Measurements from ENCODE around the gene KMT5C.

The KMT5C gene

DNA sequence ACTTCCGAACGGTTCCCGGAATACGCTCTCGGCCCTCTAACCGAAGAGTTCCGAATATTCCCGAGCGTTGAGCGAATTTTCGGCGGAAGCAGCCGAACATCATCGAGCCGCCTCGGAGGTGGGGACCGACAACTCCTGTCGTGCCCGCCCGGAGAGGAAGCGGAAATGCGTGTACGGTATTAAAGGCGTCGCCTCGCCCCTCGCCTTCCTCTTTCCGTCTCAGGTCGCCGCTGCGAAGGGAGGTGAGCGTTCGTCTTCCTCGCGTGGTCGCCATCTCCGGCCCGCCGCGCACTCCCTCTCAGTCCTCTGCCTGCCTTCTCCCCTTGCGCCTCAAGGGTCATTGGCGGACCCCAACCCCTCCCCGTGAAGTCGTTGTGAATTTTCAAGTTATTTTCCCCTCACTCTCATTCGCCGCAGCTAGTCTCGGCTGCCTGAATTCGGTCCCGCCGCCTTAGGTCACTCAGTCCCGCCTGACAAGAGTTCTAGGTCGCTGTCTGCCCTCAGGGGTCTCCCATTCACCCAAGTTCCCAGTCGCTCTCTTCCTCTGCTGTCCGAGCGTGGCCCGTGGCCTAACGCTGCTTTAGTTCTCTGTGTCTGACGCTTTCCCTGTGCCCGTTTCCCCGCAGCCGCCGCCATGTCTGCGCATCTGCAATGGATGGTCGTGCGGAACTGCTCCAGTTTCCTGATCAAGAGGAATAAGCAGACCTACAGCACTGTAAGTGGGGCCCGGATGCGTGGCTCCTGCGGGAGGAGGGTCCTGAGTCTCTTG lies 46.2 kb downstream of the KMT5C start, which contains the start of gene RPL28:
Gene RPL28 (plus strand): TSS at position 209 of the 769 bp plus-strand sequence. CDS start 426 bp downstream, at position 635.
- intact Hi-C loops (cut with micrococcal nuclease) = loop anchor here (2.0 to 5.0 kb wide), 3 partner anchors 23 to 94 kb away; partner anchors contain the start of gene KMT5C
- H3K36me3 Mint-ChIP-seq (ENCODE audit: low read depth) = peaks cover 54% of the 10 kb centered on the region

DNA sequence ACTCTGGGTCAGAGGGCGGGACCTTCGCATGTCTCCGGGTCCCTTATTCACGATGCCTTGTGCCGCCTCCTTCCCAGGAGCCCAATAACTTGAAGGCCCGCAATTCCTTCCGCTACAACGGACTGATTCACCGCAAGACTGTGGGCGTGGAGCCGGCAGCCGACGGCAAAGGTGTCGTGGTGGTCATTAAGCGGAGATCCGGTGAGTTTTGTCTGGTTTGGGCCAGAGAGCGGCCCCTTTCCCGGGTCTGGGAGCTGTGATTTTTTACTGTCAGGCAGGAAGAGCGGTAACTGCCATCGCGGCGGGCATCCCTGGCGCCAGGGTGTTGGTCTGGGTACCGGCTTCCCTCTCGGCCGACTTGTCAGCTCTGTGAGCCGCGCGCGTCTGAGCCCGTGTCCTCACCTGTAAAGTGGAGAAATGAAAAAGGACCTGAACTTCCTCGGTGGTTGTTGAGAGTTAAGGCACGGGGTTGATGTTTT lies 46.9 kb downstream of the KMT5C start:
- peak overlapping the region; percentile 91 for H3K4me3 Mint-ChIP-seq
- H3K36me3 Mint-ChIP-seq (ENCODE audit: low read depth) = peaks cover 60% of the 10 kb centered on the region
- intact Hi-C loops (cut with micrococcal nuclease) = loop anchor here (5.0 kb wide), 2 partner anchors 49 to 94 kb away; partner anchors contain the start of gene KMT5C
- peak overlapping the region; percentile 95 for H3K27ac Mint-ChIP-seq
- H3K9me3 Mint-ChIP-seq = no peaks in the 10 kb centered on the region
- peaks cover 73% of the 10 kb centered on the region for H3K4me1 Mint-ChIP-seq (ENCODE audit: low read depth)
- H3K27me3 Mint-ChIP-seq = peaks cover 10% of the 10 kb centered on the region

More for the DNA sequence above, 46.2 kb downstream of the KMT5C start, which contains the start of gene RPL28:
- H3K27ac Mint-ChIP-seq = peak within 1 kb of the TSS; percentile 95
- peaks cover 12% of the 10 kb centered on the region for H3K27me3 Mint-ChIP-seq
- H3K4me3 Mint-ChIP-seq = peak within 1 kb of the TSS; percentile 91
- H3K9me3 Mint-ChIP-seq = no peaks in the 10 kb centered on the region
- H3K4me1 Mint-ChIP-seq (ENCODE audit: low read depth) = peaks cover 72% of the 10 kb centered on the region

DNA sequence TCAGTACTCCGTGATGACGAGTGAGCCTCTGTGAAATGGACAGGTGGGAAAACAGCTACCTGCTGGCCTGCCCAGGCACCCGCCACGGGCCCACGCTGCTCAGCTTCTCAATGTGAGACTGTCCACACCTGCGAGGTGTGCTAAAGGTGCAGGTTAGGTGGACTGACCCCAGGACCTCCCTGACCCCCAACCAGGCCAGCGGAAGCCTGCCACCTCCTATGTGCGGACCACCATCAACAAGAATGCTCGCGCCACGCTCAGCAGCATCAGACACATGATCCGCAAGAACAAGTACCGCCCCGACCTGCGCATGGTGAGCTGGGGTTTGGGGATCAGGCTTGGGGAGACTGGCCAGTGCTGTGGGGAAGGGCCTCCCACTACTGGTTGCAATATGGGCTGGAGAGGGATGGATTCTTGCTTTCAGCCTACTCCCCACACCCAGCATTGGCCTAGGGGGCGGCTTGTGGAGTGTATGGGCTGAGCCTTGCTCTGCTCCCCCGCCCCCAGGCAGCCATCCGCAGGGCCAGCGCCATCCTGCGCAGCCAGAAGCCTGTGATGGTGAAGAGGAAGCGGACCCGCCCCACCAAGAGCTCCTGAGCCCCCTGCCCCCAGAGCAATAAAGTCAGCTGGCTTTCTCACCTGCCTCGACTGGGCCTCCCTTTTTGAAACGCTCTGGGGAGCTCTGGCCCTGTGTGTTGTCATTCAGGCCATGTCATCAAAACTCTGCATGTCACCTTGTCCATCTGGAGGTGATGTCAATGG lies 48.2 kb downstream of the KMT5C start:
- Mint-ChIP-seq H3K27me3 (no peaks in the 10 kb centered on the region), H3K27ac (no peak overlapping the region), H3K9me3 (no peaks in the 10 kb centered on the region), H3K4me3 (peak overlapping the region; percentile 91), H3K4me1 (ENCODE audit: low read depth) (peaks cover 75% of the 10 kb centered on the region), H3K36me3 (ENCODE audit: low read depth) (peaks cover 74% of the 10 kb centered on the region)
- intact Hi-C loops (cut with micrococcal nuclease) = loop anchor here (5.0 kb wide), 2 partner anchors 51 to 96 kb away; partner anchors contain the start of gene KMT5C

DNA sequence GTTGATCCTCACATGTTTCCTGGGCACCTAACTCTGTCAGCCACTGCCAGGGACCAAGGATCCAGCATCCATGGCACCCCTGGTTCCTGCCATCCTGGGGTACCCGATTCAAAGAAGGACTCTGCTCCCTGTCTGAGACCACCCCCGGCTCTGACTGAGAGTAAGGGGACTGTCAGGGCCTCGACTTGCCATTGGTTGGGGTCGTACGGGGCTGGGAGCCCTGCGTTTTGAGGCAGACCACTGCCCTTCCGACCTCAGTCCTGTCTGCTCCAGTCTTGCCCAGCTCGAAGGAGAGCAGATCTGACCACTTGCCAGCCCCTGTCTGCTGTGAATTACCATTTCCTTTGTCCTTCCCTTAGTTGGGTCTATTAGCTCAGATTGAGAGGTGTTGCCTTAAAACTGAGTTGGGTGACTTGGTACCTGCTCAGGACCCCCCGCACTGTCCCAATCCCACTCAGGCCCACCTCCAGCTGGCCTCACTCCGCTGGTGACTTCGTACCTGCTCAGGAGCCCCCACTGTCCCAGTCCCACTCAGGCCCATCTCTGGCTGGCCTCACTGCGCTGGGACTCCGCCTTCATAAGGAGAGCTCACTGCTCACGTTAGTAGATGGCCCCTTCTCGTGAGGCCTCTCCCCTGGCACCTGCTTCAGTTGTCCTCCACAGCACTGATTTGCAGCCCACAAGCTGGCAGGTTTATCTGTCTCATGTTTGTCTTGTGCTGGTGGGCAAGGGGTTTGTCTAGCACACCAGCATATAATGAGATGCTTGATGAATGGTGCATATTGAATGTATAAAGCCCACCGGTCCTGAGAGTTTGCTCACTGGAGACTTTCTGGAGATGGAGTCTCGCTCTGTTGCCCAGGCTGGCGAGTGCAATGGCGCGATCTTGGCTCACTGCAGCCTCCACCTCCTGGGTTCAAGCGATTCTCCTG lies 50.0 kb downstream of the KMT5C start:
- H3K36me3 Mint-ChIP-seq (ENCODE audit: low read depth) = peaks cover 82% of the 10 kb centered on the region
- no peaks in the 10 kb centered on the region for H3K27me3 Mint-ChIP-seq
- no peak overlapping the region for H3K27ac Mint-ChIP-seq
- peaks cover 65% of the 10 kb centered on the region for H3K4me1 Mint-ChIP-seq (ENCODE audit: low read depth)
- H3K4me3 Mint-ChIP-seq = no peak overlapping the region
- intact Hi-C loops (cut with micrococcal nuclease) = loop anchor here (5.0 kb wide), 2 partner anchors 52 to 97 kb away; partner anchors contain the start of gene KMT5C
- H3K9me3 Mint-ChIP-seq = no peaks in the 10 kb centered on the region

DNA sequence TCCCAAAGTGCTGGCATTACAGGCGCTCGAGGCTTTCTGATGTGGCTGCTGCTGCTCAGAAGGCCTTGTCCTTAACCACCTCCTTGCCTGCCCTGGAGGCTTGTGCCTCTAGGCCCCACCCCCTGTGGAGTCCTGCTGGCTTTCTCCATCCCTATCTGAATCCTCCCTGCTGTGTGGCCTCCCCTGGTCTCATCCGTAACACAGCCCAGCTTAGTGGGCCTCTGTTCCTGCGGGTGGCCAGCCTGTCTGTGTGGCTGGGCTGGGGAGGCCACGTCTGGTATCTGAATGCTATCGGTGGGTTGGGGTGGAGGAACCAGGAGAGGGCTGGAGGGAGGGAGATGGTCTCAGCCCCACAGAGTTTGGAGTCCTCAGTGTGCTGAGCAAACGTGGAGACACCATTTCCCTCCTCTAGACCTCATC lies 50.8 kb downstream of the KMT5C start:
- intact Hi-C loops (cut with micrococcal nuclease) = no loop called here
- peaks cover 82% of the 10 kb centered on the region for H3K36me3 Mint-ChIP-seq (ENCODE audit: low read depth)
- no peaks in the 10 kb centered on the region for H3K9me3 Mint-ChIP-seq
- H3K27ac Mint-ChIP-seq = no peak overlapping the region
- no peaks in the 10 kb centered on the region for H3K27me3 Mint-ChIP-seq
- peaks cover 61% of the 10 kb centered on the region for H3K4me1 Mint-ChIP-seq (ENCODE audit: low read depth)
- no peak overlapping the region for H3K4me3 Mint-ChIP-seq

DNA sequence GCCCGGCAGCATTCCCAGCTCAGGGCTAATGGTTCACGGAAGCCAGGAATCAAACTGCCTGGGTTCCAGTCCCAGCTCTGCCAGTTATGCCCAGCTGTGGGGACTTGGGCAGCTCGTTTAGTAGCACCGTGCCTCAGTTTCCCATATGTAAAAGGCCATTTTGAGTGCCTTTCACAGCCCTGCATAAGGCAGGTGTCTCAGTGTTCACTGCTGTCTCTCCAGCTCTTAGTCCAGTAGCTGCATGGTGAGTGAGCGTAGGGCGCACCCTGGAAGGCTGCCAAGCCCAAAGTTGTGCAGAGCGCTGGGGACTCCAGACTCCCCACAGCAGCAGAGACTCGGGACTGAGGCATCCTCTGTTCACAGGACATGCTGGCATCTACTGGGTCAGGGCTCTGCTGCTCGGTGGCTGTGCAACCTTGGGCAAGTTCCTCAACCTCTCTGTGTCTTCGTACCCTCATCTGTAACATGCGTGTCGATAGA lies 51.6 kb downstream of the KMT5C start:
- Mint-ChIP-seq H3K4me1 (ENCODE audit: low read depth) (peaks cover 61% of the 10 kb centered on the region), H3K9me3 (no peaks in the 10 kb centered on the region), H3K27ac (no peak overlapping the region), H3K27me3 (no peaks in the 10 kb centered on the region), H3K36me3 (ENCODE audit: low read depth) (peaks cover 75% of the 10 kb centered on the region), H3K4me3 (no peak overlapping the region)
- intact Hi-C loops (cut with micrococcal nuclease) = no loop called here

DNA sequence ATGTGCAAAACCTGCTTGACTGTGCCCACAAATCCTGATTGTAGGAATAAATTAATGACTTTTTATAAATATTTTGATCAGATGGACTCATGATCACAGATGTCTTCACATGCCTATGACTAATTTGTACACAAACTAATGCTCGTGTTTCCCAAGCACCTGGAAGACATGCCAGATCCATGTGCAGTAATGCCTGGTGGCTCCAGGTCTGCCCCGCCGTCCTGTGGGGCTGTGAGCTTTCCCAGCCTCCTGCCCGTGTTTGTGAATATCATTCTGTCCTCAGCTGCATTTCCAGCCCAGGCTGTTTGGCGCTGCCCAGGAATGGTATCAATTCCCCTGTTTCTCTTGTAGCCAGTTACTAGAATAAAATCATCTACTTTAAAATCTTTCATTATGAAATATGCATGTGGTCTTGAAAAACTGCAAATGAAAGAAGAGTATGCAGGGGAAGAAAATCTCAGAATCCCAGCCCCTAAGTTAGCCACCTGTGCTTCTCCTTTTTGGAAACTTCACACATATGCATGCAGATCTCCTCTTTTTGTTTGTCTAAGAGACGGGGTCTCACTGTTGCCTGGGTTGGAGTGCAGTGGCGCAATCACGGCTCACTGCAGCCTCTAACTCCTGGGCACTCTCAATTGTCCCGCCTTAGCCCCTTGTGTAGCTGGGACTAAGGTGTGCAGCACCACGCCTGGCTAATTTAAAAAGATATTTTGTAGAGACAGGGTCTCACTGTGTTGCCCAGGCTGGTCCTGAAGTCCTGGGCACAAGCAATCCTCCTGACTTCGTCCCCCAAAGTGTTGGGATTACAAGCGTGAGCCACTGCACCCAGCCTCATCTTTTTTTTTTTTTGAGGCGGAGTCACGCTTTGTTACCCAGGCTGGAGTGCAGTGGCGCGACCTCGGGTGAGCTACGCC lies 52.3 kb downstream of the KMT5C start:
- no peak overlapping the region for H3K4me3 Mint-ChIP-seq
- H3K4me1 Mint-ChIP-seq (ENCODE audit: low read depth) = peaks cover 54% of the 10 kb centered on the region
- H3K27ac Mint-ChIP-seq = no peak overlapping the region
- H3K9me3 Mint-ChIP-seq = no peaks in the 10 kb centered on the region
- peaks cover 67% of the 10 kb centered on the region for H3K36me3 Mint-ChIP-seq (ENCODE audit: low read depth)
- intact Hi-C loops (cut with micrococcal nuclease) = no loop called here
- no peaks in the 10 kb centered on the region for H3K27me3 Mint-ChIP-seq

DNA sequence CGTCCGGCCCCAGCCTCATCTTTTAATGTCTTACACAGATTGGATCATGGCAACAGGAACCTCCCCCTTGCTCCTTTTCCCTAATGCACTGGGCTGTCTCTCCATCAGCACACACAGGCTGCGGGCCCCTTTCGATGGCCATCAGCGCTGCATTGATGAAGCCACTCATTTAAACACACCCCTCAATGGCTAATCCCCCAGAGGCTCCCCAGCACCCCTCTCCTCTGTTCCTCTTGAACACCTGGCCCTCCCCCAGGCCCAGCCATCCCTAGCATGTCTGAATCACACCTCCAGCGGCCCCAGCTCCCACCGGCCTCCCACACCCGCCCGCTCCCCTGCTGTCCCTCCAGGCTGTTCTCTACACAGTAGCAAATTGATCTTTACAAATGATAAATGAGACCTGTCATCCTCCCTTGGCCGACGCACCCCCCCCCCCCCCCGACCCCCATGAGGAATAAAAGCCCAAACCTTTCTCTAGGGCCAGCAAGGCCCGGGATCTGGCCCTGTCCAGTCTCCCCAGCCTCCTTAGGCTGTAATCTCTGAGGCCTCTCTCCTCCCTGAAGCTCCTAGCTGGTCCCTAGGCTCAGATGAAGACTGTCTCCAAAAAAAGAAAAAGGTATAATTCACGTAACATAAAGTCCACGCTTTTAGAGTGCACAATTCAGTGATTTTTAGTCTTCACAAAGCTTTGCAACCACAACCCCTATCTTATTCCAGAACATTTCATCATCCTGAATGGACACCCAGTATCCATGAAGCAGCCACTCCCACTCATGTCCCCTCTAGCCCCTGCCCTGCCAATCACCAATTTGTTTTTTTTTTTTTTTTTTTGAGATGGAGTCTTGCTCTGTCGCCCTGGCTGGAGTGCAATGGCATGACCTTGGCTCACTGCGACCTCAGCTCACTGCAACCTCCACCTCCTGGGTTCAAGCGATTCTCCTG lies 53.4 kb downstream of the KMT5C start:
- no peaks in the 10 kb centered on the region for H3K27me3 Mint-ChIP-seq
- H3K4me3 Mint-ChIP-seq = no peak overlapping the region
- H3K4me1 Mint-ChIP-seq (ENCODE audit: low read depth) = peaks cover 46% of the 10 kb centered on the region
- peaks cover 56% of the 10 kb centered on the region for H3K36me3 Mint-ChIP-seq (ENCODE audit: low read depth)
- no peak overlapping the region for H3K27ac Mint-ChIP-seq
- intact Hi-C loops (cut with micrococcal nuclease) = no loop called here
- no peaks in the 10 kb centered on the region for H3K9me3 Mint-ChIP-seq
